Gastrocnemius medialis (tissue), 4 donors: Measurements from ENCODE around the gene ZNF883.
"Not testable (repeated sequence)": the region's sequence is repeated elsewhere in the genome, so short reads cannot be mapped to it uniquely, and the experiment has no call there.

ENCODE experiments used
- CTCF ChIP-seq, 5 experiments: fragments of 450-650 bp in 3 of 5; fragments of 200-600 bp in 2 of 5; sonication (generic) in 2 of 5; IDR thresholded peaks in 4 of 5; conservative IDR thresholded peaks in 1 of 5; 1 replicate in 4 of 5; 2 replicates in 1 of 5; pipeline ENCODE4 v1.5.1; 2016 to 2019; ENCODE audit warnings: antibody characterized with exemption in 5 of 5, mild to moderate bottlenecking in 3 of 5, moderate library complexity in 3 of 5
- POLR2A ChIP-seq, 2 donors: fragments of 450-650 bp; IDR thresholded peaks; one replicate each; pipeline ENCODE4 v1.6.1; 2017; ENCODE audit warnings: antibody characterized with exemption in 2 of 2, mild to moderate bottlenecking in 2 of 2, moderate library complexity in 2 of 2

GRCh38 chr9:113059581-113060284 lies 47.7 kb upstream of the ZNF883 start:
- not testable (repeated sequence) for TF ChIP-seq CTCF (IDR thresholded peaks at IDR 0.05 in 4 of 5, conservative IDR thresholded peaks at IDR 0.05 in 1 of 5); POLR2A (IDR thresholded peaks at IDR 0.05)
